Brain microvascular endothelial cell (primary cell): ENCODE results near the gene SMAD5.

Experiments
- DNase-seq: peaks from one replicate; pipeline ENCODE4 v3.0.0-alpha.2; 2020
- H3K27ac ChIP-seq: fragments of 250-450 bp; sonication (Bioruptor Pico); 2 replicates; pipeline ENCODE4 v1.5.1; 2020; ENCODE audit warnings: mild to moderate bottlenecking, moderate library complexity
- H3K27me3 ChIP-seq: fragments of 250-450 bp; sonication (Bioruptor Pico); replicated peaks from 2 replicates; pipeline ENCODE4 v1.5.1; 2020; ENCODE audit warnings: mild to moderate bottlenecking
- H3K36me3 ChIP-seq: fragments of 250-450 bp; sonication (Bioruptor Pico); replicated peaks from 2 replicates; pipeline ENCODE4 v1.5.1; 2020; ENCODE audit warnings: mild to moderate bottlenecking
- H3K4me3 ChIP-seq: 2 replicates; pipeline ENCODE4 v1.5.1; 2011; ENCODE audit warnings: low read depth, mild to moderate bottlenecking, control low read depth, low read length, moderate library complexity
- in situ Hi-C: cut with HindIII; loops from 2 replicates; pipeline ENCODE4 v1.10.0; 2017; ENCODE audit warnings: low sequenced_read_pairs, low pct_ligation_motif_present
- TF ChIP-seq, protein P1 (sequence below): IDR thresholded peaks from 2 replicates; pipeline ENCODE4 v1.5.1; 2011; ENCODE audit warnings: low read depth, mild to moderate bottlenecking, moderate library complexity, low read length, control low read depth, inconsistent platforms; ENCODE audit errors: missing control alignments

SMAD5 gene

DNA sequence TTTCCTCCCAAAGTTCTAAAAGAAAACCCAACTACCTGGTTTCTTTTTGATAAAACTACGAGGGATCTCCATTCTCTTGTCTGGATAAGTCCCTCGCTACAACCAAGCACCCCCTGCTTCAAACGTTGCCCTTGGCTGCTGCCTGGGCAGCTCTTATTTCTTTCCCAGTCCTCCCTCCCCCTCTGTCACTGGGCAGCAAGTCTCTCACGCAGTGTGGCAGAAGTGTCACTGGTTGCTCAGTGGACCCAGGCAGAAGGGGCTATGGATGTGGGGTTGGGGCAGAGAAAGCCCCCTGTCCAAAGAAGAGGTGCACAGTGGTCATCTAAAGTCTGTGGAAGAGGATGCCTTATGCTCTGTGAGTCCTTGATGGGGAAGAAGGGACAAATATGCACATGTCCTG lies 67.5 kb downstream of the SMAD5 start:
- Histone ChIP-seq H3K4me3 (no peak overlapping the region), H3K27me3 (peaks cover 10% of the 10 kb centered on the region), H3K27ac (no peak overlapping the region), H3K36me3 (no peaks in the 10 kb centered on the region)
- TF ChIP-seq, protein P1, sequence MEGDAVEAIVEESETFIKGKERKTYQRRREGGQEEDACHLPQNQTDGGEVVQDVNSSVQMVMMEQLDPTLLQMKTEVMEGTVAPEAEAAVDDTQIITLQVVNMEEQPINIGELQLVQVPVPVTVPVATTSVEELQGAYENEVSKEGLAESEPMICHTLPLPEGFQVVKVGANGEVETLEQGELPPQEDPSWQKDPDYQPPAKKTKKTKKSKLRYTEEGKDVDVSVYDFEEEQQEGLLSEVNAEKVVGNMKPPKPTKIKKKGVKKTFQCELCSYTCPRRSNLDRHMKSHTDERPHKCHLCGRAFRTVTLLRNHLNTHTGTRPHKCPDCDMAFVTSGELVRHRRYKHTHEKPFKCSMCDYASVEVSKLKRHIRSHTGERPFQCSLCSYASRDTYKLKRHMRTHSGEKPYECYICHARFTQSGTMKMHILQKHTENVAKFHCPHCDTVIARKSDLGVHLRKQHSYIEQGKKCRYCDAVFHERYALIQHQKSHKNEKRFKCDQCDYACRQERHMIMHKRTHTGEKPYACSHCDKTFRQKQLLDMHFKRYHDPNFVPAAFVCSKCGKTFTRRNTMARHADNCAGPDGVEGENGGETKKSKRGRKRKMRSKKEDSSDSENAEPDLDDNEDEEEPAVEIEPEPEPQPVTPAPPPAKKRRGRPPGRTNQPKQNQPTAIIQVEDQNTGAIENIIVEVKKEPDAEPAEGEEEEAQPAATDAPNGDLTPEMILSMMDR: no peak
- in situ Hi-C loops: no loop called here
- DNase-seq: no peak

DNA sequence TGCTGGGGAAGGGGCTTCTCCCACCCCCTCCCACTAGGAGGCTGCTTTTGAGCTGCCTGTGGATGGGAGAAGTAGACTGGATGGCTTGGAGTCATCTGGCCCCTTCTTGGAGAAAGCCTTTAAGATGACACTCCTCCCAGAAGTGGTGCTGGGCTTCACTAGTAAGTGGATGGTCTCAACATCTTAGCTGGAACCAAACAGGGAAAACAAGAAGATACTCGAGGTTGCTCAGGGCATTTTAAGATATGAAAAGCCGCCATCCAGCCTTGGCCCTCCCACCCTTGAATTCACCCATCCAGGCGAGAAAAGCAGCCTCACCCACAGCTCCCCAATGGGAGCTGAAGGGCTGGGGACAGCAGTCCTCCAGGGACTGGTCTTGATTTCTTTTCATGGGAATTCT lies 68.1 kb downstream of the SMAD5 start:
- TF ChIP-seq, protein P1: no peak
- Histone ChIP-seq H3K27me3 (peaks cover 10% of the 10 kb centered on the region), H3K4me3 (no peak overlapping the region), H3K36me3 (no peaks in the 10 kb centered on the region), H3K27ac (no peak overlapping the region)
- in situ Hi-C loops: no loop called here
- DNase-seq: no peak

DNA sequence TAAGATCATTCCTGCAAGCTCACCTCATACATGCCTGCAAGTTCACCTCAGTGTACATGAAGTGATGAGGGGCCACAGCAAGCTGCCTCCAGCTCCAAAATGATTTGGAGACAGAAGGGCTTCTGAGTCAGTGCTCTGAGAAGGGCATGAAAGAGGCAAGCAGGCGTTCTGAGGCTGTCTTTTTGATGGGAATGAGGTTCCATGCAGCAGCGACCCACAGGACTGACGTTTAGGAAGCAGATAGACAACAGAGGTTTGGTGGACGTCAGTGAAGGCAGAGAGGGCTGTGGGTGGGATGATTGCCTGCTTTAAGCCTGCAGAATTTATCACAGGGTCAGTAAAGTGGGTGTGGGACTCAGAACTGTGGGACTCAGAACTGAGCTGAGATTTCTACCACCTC lies 69.2 kb downstream of the SMAD5 start:
- in situ Hi-C loops: no loop called here
- Histone ChIP-seq H3K27ac (no peak overlapping the region), H3K4me3 (no peak overlapping the region), H3K27me3 (peaks cover 10% of the 10 kb centered on the region), H3K36me3 (no peaks in the 10 kb centered on the region)
- TF ChIP-seq, protein P1: no peak
- DNase-seq: no peak

DNA sequence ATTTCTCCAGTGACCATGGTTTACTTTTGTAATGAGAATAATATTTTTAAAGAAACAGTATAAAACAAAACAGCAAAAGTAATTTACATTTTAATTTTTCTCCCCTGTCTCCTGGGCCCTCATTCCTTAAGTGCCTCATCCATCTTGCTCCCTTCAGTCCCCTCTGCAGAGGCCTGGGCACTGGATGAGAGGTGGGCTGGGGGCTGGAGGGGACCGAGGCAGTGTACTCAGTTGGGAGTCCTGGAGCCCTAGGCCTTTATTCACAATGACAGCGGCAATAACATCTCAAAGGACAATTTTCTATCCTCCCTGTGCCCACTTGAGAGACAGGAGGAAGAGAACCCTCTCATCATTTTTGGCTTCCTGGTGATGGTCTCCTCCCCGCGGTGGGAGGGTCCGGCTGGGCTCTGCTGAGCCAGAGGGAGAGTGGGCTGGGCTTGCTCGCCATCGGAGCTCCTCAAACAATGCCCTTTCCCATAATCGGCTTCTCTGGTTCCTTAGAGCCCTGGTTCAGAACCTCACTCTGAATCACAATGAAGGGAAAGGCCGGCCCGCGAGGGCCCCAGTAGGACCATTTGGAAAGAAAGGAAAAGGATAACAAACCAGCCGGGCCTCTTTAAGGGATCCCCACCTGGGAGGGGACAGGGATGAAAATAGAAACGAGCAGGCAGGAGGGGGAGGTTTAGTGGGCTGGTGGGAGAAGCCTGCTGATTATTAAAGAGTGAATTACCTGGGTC lies 70.0 kb downstream of the SMAD5 start:
- TF ChIP-seq, protein P1: no peak
- DNase-seq: no peak
- Histone ChIP-seq H3K36me3 (no peaks in the 10 kb centered on the region), H3K27me3 (peaks cover 10% of the 10 kb centered on the region), H3K27ac (no peak overlapping the region), H3K4me3 (no peak overlapping the region)
- in situ Hi-C loops: no loop called here

DNA sequence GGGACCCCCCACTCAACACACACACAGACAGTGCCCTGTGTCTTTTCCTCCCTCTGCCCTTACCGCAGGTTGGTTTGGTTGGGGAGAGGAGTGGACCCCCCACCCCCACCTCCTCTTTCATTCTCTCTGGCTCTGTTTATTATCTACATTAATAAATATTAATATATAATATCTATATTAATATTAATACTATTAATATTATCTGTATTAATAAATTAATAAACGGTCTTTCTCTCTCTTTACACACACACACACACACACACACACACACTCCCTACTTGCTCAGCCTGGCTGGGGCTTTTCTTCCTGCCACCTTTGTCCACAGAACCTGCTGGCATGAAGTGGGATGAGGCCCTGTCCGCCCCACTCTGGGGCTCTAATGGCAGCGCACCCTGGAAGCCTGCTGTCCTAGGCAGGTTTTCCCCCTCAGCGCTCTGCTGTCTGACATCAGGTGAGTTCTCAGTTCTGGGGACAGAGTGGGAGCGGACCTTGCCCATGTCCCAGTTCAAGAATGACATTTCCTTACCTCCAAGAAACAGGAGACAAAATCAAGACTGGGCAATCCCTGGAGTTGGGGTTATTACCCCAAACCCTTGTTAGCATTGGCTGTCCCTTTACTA lies 70.8 kb downstream of the SMAD5 start:
- no peaks in the 10 kb centered on the region for H3K36me3 ChIP-seq
- H3K4me3 ChIP-seq: no peak overlapping the region
- H3K27ac ChIP-seq: no peak overlapping the region
- in situ Hi-C loops: no loop called here
- no peak for DNase-seq
- TF ChIP-seq, protein P1: no peak
- H3K27me3 ChIP-seq: peaks cover 10% of the 10 kb centered on the region
